Measurements from ENCODE around the gene MLPH. TPM values are rescaled to one million over a fixed set of nuclear protein-coding genes. Genes with fewer than 3 reads are reported as not detected.

MLPH gene
- total RNA-seq, 1 donor from 2014 or later, result 394 TPM

- DNase-seq (peak; percentile 78), ATAC-seq (peak; percentile 23 to 42)
- Histone ChIP-seq H3K4me3 (no peak overlapping the region), H3K4me1 (peaks cover 28% of the 10 kb centered on the region), H3K36me3 (no peaks in the 10 kb centered on the region), H3K9me3 (no peaks in the 10 kb centered on the region), H3K27me3 (ENCODE audit: low read depth) (no peaks in the 10 kb centered on the region), H3K27ac (no peak overlapping the region)
- intact Hi-C loops (cut with DNase I), result no loop called here
- peak; percentile 69 for TF ChIP-seq CTCF (IDR thresholded peaks at IDR 0.05)
Measured at GRCh38 chr2:237471438-237472186, 15.4 kb upstream of the MLPH start.

GRCh38 chr2:237472187-237472712, 14.8 kb upstream of the MLPH start:
- no peaks in the 10 kb centered on the region for H3K9me3 ChIP-seq
- H3K4me3 ChIP-seq, result no peak overlapping the region
- DNase-seq, result no peak
- no peak for TF ChIP-seq CTCF (IDR thresholded peaks at IDR 0.05)
- no peak overlapping the region for H3K27ac ChIP-seq
- H3K36me3 ChIP-seq, result no peaks in the 10 kb centered on the region
- intact Hi-C loops (cut with DNase I), result no loop called here
- no peak for ATAC-seq
- peaks cover 28% of the 10 kb centered on the region for H3K4me1 ChIP-seq
- no peaks in the 10 kb centered on the region for H3K27me3 ChIP-seq (ENCODE audit: low read depth)

GRCh38 chr2:237472909-237473877, 13.9 kb upstream of the MLPH start:
- intact Hi-C loops (cut with DNase I), result no loop called here
- peak; percentile 65 to 66 for ATAC-seq

GRCh38 chr2:237473878-237474441, 13.1 kb upstream of the MLPH start:
- Histone ChIP-seq H3K27me3 (ENCODE audit: low read depth) (no peaks in the 10 kb centered on the region), H3K9me3 (no peaks in the 10 kb centered on the region), H3K4me3 (peak overlapping the region; percentile 65), H3K36me3 (no peaks in the 10 kb centered on the region), H3K27ac (peak overlapping the region; percentile 97), H3K4me1 (peaks cover 28% of the 10 kb centered on the region)
- TF ChIP-seq CTCF (IDR thresholded peaks at IDR 0.05), result no peak
- DNase-seq, result peak; percentile 78
- intact Hi-C loops (cut with DNase I), result no loop called here
- peak; percentile 7 to 48 for ATAC-seq

More at GRCh38 chr2:237472909-237473877, 13.9 kb upstream of the MLPH start:
- no peaks in the 10 kb centered on the region for H3K36me3 ChIP-seq
- no peak for TF ChIP-seq CTCF (IDR thresholded peaks at IDR 0.05)
- no peaks in the 10 kb centered on the region for H3K27me3 ChIP-seq (ENCODE audit: low read depth)
- no peaks in the 10 kb centered on the region for H3K9me3 ChIP-seq
- H3K4me3 ChIP-seq, result peak overlapping the region; percentile 65
- H3K27ac ChIP-seq, result peak overlapping the region; percentile 97
- H3K4me1 ChIP-seq, result peaks cover 28% of the 10 kb centered on the region
- DNase-seq, result peak; percentile 89

GRCh38 chr2:237474442-237474911, 12.6 kb upstream of the MLPH start:
- ATAC-seq, result peak; percentile 16 to 27
- H3K27ac ChIP-seq, result peak overlapping the region; percentile 97
- peak; percentile 74 for DNase-seq

More at GRCh38 chr2:237474442-237474911, 12.6 kb upstream of the MLPH start:
- peaks cover 28% of the 10 kb centered on the region for H3K4me1 ChIP-seq
- TF ChIP-seq CTCF (IDR thresholded peaks at IDR 0.05), result no peak
- peak overlapping the region; percentile 65 for H3K4me3 ChIP-seq
- H3K27me3 ChIP-seq (ENCODE audit: low read depth), result no peaks in the 10 kb centered on the region
- no peaks in the 10 kb centered on the region for H3K9me3 ChIP-seq
- H3K36me3 ChIP-seq, result no peaks in the 10 kb centered on the region
- intact Hi-C loops (cut with DNase I), result no loop called here

All from lower lobe of right lung (tissue), 2 donors.